Measurements from ENCODE around the gene HSD17B1.

Gene HSD17B1

DNA sequence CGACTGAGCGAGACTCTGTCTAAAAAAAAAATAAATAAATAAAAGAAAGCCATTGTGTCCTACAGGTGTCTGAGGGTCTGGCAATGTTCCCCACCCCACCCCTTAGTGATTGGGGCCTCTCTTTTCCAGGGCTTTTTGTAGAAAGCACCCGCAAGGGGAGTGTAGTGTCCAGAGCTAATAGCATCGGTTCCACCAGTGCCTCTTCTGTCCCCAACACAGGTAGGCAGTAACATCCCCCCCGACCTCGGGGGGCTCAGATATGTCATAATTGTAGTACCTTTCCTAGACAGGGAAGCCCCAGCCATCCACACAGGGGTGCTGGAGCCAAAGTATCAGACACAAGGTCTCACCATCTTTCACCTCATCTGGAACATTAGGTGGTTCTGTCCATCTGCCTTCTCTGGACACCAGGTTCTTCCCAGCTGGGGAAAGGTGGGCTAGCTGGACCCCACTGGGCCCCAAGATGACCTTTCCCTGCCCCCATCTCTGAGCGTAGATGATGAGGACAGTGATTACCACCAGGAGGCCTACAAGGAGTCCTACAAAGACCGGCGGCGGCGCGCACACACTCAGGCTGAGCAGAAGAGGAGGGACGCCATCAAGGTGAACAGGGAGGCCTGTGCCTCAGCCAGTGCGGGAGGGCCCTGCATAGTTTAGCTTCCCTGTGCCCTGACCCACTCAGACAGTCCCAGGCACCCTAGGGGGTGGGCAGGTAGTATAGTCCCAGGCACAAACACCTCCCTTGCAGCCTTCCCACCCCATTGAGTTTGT, 15.8 kb downstream of the HSD17B1 start:
- DNase-seq, result no peak

DNA sequence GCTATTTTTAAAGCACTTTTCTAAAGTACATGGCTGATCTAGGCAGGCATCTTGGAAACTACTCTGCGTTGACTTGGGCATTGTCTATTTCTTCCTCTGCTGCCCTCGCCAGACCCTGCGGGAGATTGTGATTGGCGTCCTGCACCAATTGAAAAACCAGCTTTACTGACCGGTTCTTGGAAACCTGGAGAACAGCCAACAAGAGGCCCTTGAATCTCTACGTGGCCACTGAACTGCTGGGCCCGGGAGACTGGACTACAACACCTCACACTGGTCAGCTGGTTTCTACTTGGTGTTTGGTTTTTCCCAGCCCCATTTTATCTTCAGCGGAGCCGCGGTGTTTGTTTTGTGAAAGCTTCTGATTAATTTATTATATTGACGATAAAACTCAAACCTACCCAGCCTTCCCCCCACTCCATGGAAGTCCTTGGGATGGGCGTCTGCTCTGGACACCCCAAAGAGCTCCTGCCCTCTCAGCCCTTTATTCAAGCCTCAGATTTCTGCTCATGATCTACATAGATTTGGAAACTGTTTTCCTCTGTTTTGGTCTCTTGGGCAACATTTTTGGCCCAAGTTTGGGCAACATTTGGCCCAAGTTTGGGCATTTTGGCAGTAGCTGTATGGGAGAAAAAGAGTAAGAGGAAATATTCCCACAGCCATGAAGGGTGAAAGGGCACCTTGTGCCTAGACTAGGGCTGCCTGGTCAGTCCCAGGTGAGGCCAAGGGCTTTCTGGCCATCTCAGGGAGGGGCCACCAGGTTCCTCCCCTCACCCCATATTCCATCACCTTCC, 18.9 kb downstream of the HSD17B1 start:
- no peak for DNase-seq

GRCh38 chr17:42573095-42573494, 20.4 kb downstream of the HSD17B1 start:
- DNase-seq, result no peak

GRCh38 chr17:42574463-42574862, 21.7 kb downstream of the HSD17B1 start:
- DNase-seq, result no peak

GRCh38 chr17:42577140-42577531, 24.4 kb downstream of the HSD17B1 start:
- DNase-seq, result no peak

DNA sequence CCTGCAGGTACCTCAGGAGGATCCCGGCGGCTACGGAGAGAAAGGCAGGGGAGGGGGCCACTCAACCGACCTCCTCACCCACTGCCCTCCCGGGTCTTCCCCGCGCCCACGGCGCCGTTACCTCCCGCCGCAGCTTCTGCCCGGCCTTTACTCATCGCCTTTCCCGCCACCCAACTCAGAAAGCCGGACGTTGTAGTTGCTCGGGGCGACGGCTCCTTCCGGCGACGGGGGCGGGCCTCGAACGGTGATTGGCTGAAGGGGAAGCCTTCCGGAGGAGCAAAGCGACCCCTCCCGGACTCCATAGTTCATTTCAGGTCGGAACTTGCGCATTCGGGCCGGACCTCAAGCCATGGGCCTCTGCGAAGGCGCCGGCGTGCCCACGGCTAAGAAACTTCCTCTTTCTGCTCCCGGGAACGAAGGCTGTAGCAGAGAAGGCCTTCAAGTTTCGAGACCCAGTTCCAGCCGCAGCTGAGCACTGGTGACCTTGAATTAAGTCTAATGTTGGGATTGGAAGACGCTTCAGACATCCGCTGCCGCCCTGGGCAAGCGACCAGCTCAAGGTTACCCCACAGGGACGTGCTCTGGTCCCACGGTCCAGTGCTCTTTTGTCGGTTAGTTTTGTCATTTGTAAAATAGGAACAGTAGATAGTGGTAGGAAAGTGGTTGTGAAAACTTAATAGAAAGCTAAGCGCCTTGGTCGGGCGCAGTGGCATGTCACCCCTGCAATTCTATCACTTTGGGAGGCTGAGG, 25.0 kb downstream of the HSD17B1 start, which contains the start of gene PSMC3IP:
PSMC3IP (minus strand) TSS at position 198 of the 750 bp plus-strand sequence; CDS start at position 155, 43 bp downstream.
- DNase-seq, result peak; percentile 92

GRCh38 chr17:42578282-42578869, 25.7 kb downstream of the HSD17B1 start:
- DNase-seq, result peak; percentile 76

GRCh38 chr17:42579794-42580551, 27.2 kb downstream of the HSD17B1 start:
- no peak for DNase-seq

DNA sequence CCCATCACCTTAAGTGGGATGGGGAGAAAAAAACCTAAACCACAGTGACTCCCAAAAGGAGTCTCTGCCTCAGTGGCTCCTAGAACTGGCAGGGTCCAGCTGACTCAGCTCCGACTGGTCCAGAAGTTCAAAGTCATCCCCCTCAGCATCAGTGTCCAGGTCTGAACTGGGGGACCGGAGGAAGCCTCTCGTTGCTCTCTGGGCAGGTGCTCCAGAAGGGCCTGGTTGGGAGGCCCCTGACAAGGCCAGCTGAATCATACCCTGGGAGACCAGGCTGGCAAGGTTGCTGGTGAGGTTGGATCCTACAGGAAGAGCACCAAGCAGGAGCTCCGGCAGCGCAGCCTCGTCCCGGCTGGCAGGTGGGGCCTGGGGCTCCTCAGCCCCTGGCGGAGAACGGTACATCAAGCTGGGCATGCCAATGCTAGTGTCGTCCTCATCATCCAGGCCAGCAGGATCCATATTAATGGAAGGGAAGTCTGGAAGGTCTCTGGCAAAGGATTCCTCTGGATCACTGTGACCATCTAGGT, 29.1 kb downstream of the HSD17B1 start:
- DNase-seq, result no peak

GRCh38 chr17:42584880-42585279, 32.2 kb downstream of the HSD17B1 start:
- DNase-seq, result no peak

- DNase-seq, result no peak
These were observed 32.6 kb downstream of the HSD17B1 start for GRCh38 chr17:42585353-42585752.

DNA sequence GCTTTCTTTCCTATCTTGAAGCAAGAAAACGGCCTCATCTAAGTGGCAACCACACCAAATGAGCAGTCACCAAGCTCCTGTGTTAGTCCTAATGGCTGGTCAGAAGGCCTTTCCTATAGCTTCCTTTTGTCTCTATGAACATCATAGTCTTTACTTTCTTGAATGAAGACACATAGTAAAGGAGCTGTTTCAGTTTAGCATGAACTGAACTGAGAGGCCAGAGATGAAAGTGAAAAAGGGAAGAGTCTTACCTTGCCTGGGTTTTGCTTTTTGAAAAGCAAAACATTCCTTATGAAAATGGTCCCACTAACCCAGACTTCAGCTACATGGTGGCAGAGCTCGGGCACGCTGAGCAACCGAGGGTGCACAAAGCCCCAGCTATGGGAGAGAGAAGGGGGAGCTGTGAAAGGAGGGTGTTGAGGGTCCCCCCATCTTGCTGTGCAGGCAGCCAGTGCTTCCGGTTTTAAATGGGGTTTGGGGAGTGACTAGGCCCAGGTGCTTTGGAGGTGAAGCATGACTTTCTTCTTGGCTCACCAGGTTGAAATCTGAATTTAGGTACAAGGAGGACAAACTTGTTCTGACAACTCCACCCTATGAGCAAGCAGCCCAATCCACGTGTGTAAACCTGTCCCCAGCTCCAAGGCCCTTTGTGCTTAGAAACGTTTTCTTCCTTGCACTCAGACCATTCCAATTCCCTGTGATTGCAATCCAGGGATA, 33.9 kb downstream of the HSD17B1 start:
- no peak for DNase-seq

- no peak for DNase-seq
These were observed 38.2 kb downstream of the HSD17B1 start for GRCh38 chr17:42590886-42591285.

- DNase-seq, result no peak
These were observed 38.7 kb downstream of the HSD17B1 start for GRCh38 chr17:42591411-42591810.

DNA sequence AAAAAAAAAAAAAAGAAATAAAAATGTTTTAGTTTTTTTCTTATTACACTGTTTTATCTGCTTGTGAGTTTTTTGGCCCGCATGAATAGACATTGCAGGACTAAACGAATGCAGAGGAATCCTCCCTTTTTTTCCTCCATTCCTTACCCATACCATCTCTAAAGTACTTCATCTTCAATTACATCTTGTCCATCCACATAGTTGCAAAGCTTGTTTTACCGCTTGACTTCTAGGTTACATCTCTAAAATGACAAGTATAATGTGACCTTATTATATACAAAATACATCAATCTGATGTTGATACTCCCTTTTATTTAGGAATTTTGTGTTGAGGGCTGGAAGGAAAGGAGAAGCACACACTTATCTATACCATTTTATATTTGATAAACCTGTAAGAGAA, 43.7 kb downstream of the HSD17B1 start:
- DNase-seq, result no peak

- no peak for DNase-seq
These were observed 46.2 kb downstream of the HSD17B1 start for GRCh38 chr17:42598905-42599304.

- no peak for DNase-seq
These were observed 50.6 kb downstream of the HSD17B1 start for GRCh38 chr17:42603318-42603717.

Measured in CD4-positive, alpha-beta T cell treated with Interleukin-10 for 1 hour (primary cell).